HG03159 (cell line): ENCODE data around the gene FAM107B.

ENCODE experiments used
- ATAC-seq: cut with Tn5 transposase; IDR thresholded peaks from one replicate; pipeline ENCODE4 v1.9.1; 2021; ENCODE audit warnings: mild to moderate bottlenecking, moderate library complexity; ENCODE audit not compliant: unreplicated experiment

FAM107B gene

GRCh38 chr10:14563359-14563940 lies 211.2 kb downstream of the FAM107B start:
- ATAC-seq: no peak

- ATAC-seq: no peak
Observed at GRCh38 chr10:14563076-14563336, 211.7 kb downstream of the FAM107B start.

- no peak for ATAC-seq
Observed at GRCh38 chr10:14562218-14563075, 212.2 kb downstream of the FAM107B start.

GRCh38 chr10:14560791-14561765 lies 213.6 kb downstream of the FAM107B start:
- no peak for ATAC-seq

GRCh38 chr10:14560274-14560673 lies 214.4 kb downstream of the FAM107B start:
- ATAC-seq: no peak

GRCh38 chr10:14558025-14558424 lies 216.7 kb downstream of the FAM107B start:
- ATAC-seq: no peak

- ATAC-seq: no peak
Observed at GRCh38 chr10:14557567-14557966, 217.1 kb downstream of the FAM107B start.

- ATAC-seq: peak; percentile 39
Observed at GRCh38 chr10:14556285-14556956, 218.3 kb downstream of the FAM107B start.

- ATAC-seq: no peak
Observed at GRCh38 chr10:14555807-14556206, 218.9 kb downstream of the FAM107B start.

GRCh38 chr10:14554491-14555205 lies 220.0 kb downstream of the FAM107B start:
- peak; percentile 41 for ATAC-seq

GRCh38 chr10:14554091-14554490 lies 220.6 kb downstream of the FAM107B start:
- ATAC-seq: no peak

GRCh38 chr10:14553448-14553847 lies 221.2 kb downstream of the FAM107B start:
- ATAC-seq: no peak

- ATAC-seq: no peak
Observed at GRCh38 chr10:14552015-14552414, 222.7 kb downstream of the FAM107B start.

- no peak for ATAC-seq
Observed at GRCh38 chr10:14550471-14550981, 224.2 kb downstream of the FAM107B start.

- ATAC-seq: no peak
Observed at GRCh38 chr10:14549496-14549895, 225.2 kb downstream of the FAM107B start.

GRCh38 chr10:14548970-14549369 lies 225.7 kb downstream of the FAM107B start:
- ATAC-seq: no peak

- ATAC-seq: no peak
Observed at GRCh38 chr10:14548474-14548873, 226.2 kb downstream of the FAM107B start.

GRCh38 chr10:14547816-14548215 lies 226.9 kb downstream of the FAM107B start:
- ATAC-seq: no peak

GRCh38 chr10:14545827-14546226 lies 228.9 kb downstream of the FAM107B start:
- no peak for ATAC-seq

GRCh38 chr10:14543904-14544210 lies 230.8 kb downstream of the FAM107B start:
- no peak for ATAC-seq
